Lower leg skin (tissue), 3 donors: ENCODE measurements around the gene ADAD2.

ENCODE experiments used
- POLR2A ChIP-seq, 2 donors: fragments of 450-650 bp; IDR thresholded peaks; one replicate each; pipeline ENCODE4 v1.6.1; 2016 to 2017; ENCODE audit warnings: antibody characterized with exemption in 2 of 2, mild to moderate bottlenecking in 1 of 2, moderate library complexity in 1 of 2
- TF ChIP-seq, protein P1 (sequence below), 3 donors: fragments of 450-650 bp; IDR thresholded peaks; one replicate each; pipeline ENCODE4 v1.5.1; 2016; ENCODE audit warnings: antibody characterized with exemption in 3 of 3, mild to moderate bottlenecking in 3 of 3, moderate library complexity in 2 of 3

DNA sequence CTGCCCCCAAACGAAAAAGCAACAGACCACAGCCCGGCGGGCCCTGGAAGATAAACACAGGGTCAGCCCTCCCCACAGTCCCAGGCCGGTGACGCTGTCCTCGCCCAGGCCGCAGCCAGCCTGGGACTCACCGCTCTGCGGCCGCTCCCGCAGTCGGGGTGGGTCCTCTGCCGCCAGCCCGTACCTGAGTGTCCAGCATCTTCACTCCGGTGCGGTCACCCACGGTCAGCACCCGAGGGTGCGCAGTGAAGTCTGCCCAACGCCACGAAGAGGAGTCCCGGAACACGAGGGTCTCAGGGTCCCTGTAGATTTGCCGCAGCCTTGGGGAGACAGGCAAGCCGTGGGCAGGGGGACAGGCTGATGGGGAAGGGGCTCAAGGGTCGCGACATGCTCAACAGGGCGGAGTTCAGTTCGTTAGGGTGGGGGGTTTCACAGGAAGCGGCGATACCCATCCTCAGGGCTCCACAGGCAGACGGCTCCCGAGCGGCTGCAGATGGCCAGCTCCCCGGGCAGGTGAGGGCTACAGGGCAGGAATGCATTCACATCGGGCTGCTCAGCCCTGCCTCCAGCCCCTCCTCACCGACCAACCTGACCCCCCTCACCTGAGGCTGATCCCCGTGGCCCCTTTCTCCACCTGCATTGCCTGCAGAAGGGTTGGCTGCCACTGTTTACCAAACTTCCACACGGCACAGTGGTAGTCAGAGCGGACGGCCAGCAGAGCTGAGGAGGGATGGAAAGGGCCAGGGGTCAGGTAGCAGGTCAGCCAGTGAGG is 9.6 kb upstream of the ADAD2 start:
- no peak for TF ChIP-seq POLR2A (IDR thresholded peaks at IDR 0.05)
- TF ChIP-seq, protein P1, sequence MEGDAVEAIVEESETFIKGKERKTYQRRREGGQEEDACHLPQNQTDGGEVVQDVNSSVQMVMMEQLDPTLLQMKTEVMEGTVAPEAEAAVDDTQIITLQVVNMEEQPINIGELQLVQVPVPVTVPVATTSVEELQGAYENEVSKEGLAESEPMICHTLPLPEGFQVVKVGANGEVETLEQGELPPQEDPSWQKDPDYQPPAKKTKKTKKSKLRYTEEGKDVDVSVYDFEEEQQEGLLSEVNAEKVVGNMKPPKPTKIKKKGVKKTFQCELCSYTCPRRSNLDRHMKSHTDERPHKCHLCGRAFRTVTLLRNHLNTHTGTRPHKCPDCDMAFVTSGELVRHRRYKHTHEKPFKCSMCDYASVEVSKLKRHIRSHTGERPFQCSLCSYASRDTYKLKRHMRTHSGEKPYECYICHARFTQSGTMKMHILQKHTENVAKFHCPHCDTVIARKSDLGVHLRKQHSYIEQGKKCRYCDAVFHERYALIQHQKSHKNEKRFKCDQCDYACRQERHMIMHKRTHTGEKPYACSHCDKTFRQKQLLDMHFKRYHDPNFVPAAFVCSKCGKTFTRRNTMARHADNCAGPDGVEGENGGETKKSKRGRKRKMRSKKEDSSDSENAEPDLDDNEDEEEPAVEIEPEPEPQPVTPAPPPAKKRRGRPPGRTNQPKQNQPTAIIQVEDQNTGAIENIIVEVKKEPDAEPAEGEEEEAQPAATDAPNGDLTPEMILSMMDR (IDR thresholded peaks at IDR 0.05) = no peak
